Heart left ventricle (tissue), 16 donors: ENCODE results near the gene INHBE. TPM values are rescaled to one million over a fixed set of nuclear protein-coding genes. Genes with fewer than 3 reads are reported as not detected.

Experiments used
- ATAC-seq, 4 donors: fragments of 200-7000 bp; cut with Tn5 transposase; one replicate each; pipeline ENCODE4 v1.9.1; 2020 to 2022; ENCODE audit warnings: moderate library complexity in 4 of 4, mild to moderate bottlenecking in 3 of 4, moderate number of reproducible peaks in 1 of 4
- DNase-seq, 5 donors: peaks; one replicate each; pipeline ENCODE4 v3.0.0-alpha.2; 2020
- H3K27ac ChIP-seq, 12 donors: fragments of 200-600 bp; sonication (generic) in 4 of 12; one replicate each; pipeline versions ENCODE4 v1.5.0 to v1.8.0; 2016 to 2022; ENCODE audit warnings: mild to moderate bottlenecking in 2 of 12
- H3K27me3 ChIP-seq, 9 donors: fragments of 200-600 bp; sonication (generic) in 2 of 9; one replicate each; pipeline versions ENCODE4 v1.5.1 to v1.8.0; 2016 to 2022; ENCODE audit warnings: mild to moderate bottlenecking in 3 of 9
- H3K36me3 ChIP-seq, 9 donors: fragments of 200-600 bp; sonication (generic) in 2 of 9; one replicate each; pipeline versions ENCODE4 v1.5.0 to v1.8.0; 2018 to 2022; ENCODE audit warnings: mild to moderate bottlenecking in 2 of 9
- H3K4me1 ChIP-seq, 12 donors: fragments of 200-600 bp; sonication (generic) in 4 of 12; one replicate each; pipeline versions ENCODE4 v1.5.0 to v1.8.0; 2016 to 2022; ENCODE audit warnings: mild to moderate bottlenecking in 3 of 12
- H3K4me3 ChIP-seq, 12 donors: fragments of 200-600 bp; sonication (generic) in 4 of 12; one replicate each; pipeline versions ENCODE4 v1.5.0 to v1.8.0; 2017 to 2022; ENCODE audit warnings: mild to moderate bottlenecking in 9 of 12, moderate library complexity in 4 of 12
- H3K9me3 ChIP-seq, 12 donors: fragments of 200-600 bp; sonication (generic) in 4 of 12; one replicate each; pipeline versions ENCODE4 v1.5.0 to v1.8.0; 2016 to 2022; ENCODE audit warnings: mild to moderate bottlenecking in 1 of 12
- POLR2A ChIP-seq, 2 donors: fragments of 450-650 bp; IDR thresholded peaks; one replicate each; pipeline ENCODE4 v1.6.1; 2017; ENCODE audit warnings: antibody characterized with exemption in 2 of 2, mild to moderate bottlenecking in 2 of 2, moderate library complexity in 2 of 2
- WGBS, 4 donors: extraction: QIAGEN DNeasy Blood & Tissue Kit in 2 of 4; methylation state at CpG; one replicate each; pipeline versions ENCODE4 v1.1.5 to v1.1.7; 2013 to 2018; 5-methylcytosine and 5-hydroxymethylcytosine counted together
- intact Hi-C, 10 donors: fragments of 100-400 bp; cut with DNase I; formaldehyde crosslinking; loops; one replicate each; pipeline versions ENCODE4 v1.11.1 to v1.14.2; 2022
- polyA plus RNA-seq, 2 donors: library from polyadenylated mRNA; stranded (reverse); fragments of 200-250 nt; gene quantifications; one replicate each; pipeline ENCODE4 v1.2.3, GENCODE V29; 2013
- total RNA-seq, 9 donors: library from RNA; depleted of rRNA in 2 of 9; stranded (reverse); fragments of >200 nt in 2 of 9; fragmentation: NEBNext Ultra II Directional in 3 of 9; extraction: Animal tissue kit (Norgen Biotek cat#: 25700) in 3 of 9; gene quantifications; one replicate each; pipeline versions ENCODE4 v1.1.0 to v1.2.4, GENCODE V29; 2016 to 2023
- TF ChIP-seq, protein P1 (sequence below), 12 donors: fragments of 200-600 bp; sonication (generic) in 4 of 12; IDR thresholded peaks; one replicate each; pipeline versions ENCODE4 v1.5.0 to v1.8.0; 2018 to 2022; ENCODE audit warnings: antibody characterized with exemption in 12 of 12, mild to moderate bottlenecking in 5 of 12
- donor health status: ischemic (EF 13 %, LVEDD 7.1; RV severe dilation, severe dysfunction).
- donor health status: healthy with polysubstance abuse.
- donor health status: DM: no; HTN: yes; CAD: no.
- donor health status: DM: no; HTN: no; CAD: no.
- donor health status: ischemic (EF 25% LVEDD 6.9; RV normal size, moderate dysfunction).
- donor health status: ischemic (EF 25% LVEDD 5.7; RV mildly dilated, moderate dysfunction).
- donor health status: healthy.
- donor health status: DM: yes; HTN: yes; CAD: no.
- donor health status: ischemic (EF 35%, LVEDD 5.7; RV mildly dilated, moderate dysfunction).
- donor health status: nonischemic (EF 11% LVEDD 7.7; RV severe dilation, severe dysfunction).
- donor health status: DM: yes; HTN: yes; CAD: no.
- donor health status: PGD.
- donor health status: ischemic (EF 29% LVEDD 5.4; RV normal size, mild dysfunction).
- donor health status: nonischemic (EF 23%, LVEDD 6.1; RV moderate dilation, normal function).

Gene INHBE
- total and polyA plus RNA-seq, 11 donors = 0.03 to 0.64 TPM; not detected in 9

GRCh38 chr12:57467212-57467874 is 12.2 kb downstream of the INHBE start:
- no peak for TF ChIP-seq POLR2A (IDR thresholded peaks at IDR 0.05)
- TF ChIP-seq, protein P1, sequence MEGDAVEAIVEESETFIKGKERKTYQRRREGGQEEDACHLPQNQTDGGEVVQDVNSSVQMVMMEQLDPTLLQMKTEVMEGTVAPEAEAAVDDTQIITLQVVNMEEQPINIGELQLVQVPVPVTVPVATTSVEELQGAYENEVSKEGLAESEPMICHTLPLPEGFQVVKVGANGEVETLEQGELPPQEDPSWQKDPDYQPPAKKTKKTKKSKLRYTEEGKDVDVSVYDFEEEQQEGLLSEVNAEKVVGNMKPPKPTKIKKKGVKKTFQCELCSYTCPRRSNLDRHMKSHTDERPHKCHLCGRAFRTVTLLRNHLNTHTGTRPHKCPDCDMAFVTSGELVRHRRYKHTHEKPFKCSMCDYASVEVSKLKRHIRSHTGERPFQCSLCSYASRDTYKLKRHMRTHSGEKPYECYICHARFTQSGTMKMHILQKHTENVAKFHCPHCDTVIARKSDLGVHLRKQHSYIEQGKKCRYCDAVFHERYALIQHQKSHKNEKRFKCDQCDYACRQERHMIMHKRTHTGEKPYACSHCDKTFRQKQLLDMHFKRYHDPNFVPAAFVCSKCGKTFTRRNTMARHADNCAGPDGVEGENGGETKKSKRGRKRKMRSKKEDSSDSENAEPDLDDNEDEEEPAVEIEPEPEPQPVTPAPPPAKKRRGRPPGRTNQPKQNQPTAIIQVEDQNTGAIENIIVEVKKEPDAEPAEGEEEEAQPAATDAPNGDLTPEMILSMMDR (IDR thresholded peaks at IDR 0.05) = no peak
- ATAC-seq (no peak), DNase-seq (no peak)
- Histone ChIP-seq H3K27ac (no peak overlapping the region), H3K27me3 (peaks cover 0 to 17% (median under 1%) of the 10 kb centered on the region in 9 donors), H3K4me3 (no peak overlapping the region), H3K36me3 (peaks cover 0 to 42% (median 0%) of the 10 kb centered on the region in 9 donors), H3K4me1 (peaks cover 0 to 8% (median 2%) of the 10 kb centered on the region in 12 donors), H3K9me3 (no peaks in the 10 kb centered on the region)
- WGBS, 4 donors = 80 to 85% (median 84%) methylated on average over 10 to 12 of the region's 12 CpGs
- intact Hi-C loops = loop anchor here in 2 of 10 donors (10.0 kb wide), 1 partner anchor 157 kb away; no protein-coding TSS in a partner anchor

GRCh38 chr12:57467915-57468314 is 12.8 kb downstream of the INHBE start:
- intact Hi-C loops = loop anchor here in 2 of 10 donors (10.0 kb wide), 1 partner anchor 157 kb away; no protein-coding TSS in a partner anchor
- peaks cover 0 to 2% (median 0%) of the 10 kb centered on the region in 12 donors for H3K4me1 ChIP-seq
- no peak for TF ChIP-seq POLR2A (IDR thresholded peaks at IDR 0.05)
- TF ChIP-seq, protein P1 (IDR thresholded peaks at IDR 0.05) = no peak
- 73 to 83% (median 81%) methylated on average over 11 of the region's 11 CpGs for WGBS, 4 donors
- H3K27me3 ChIP-seq = peaks cover 0 to 18% (median 5%) of the 10 kb centered on the region in 9 donors
- H3K9me3 ChIP-seq = no peaks in the 10 kb centered on the region
- ATAC-seq = no peak
- H3K27ac ChIP-seq = no peak overlapping the region
- no peak for DNase-seq
- peaks cover 0 to 48% (median 0%) of the 10 kb centered on the region in 9 donors for H3K36me3 ChIP-seq
- H3K4me3 ChIP-seq = no peak overlapping the region

GRCh38 chr12:57469296-57470164 is 14.4 kb downstream of the INHBE start:
- intact Hi-C loops = loop anchor here in 2 of 10 donors (10.0 kb wide), 1 partner anchor 155 kb away; no protein-coding TSS in a partner anchor
- Histone ChIP-seq H3K9me3 (no peaks in the 10 kb centered on the region), H3K27ac (no peak overlapping the region), H3K4me1 (peaks cover 0 to 6% (median 0%) of the 10 kb centered on the region in 12 donors), H3K36me3 (peaks cover 0 to 64% (median 0%) of the 10 kb centered on the region in 9 donors), H3K27me3 (peaks cover 0 to 32% (median 13%) of the 10 kb centered on the region in 9 donors), H3K4me3 (no peak overlapping the region)
- TF ChIP-seq, protein P1 (IDR thresholded peaks at IDR 0.05) = no peak
- TF ChIP-seq POLR2A (IDR thresholded peaks at IDR 0.05) = no peak
- DNase-seq (no peak), ATAC-seq (no peak)
- 82 to 87% (median 85%) methylated on average over 10 of the region's 10 CpGs for WGBS, 4 donors
